WTC11 (cell line): ENCODE data around the gene HSD17B14. TPM values are rescaled to one million over a fixed set of nuclear protein-coding genes. Genes with fewer than 3 reads are reported as not detected.
A peak's percentile ranks its signal among the peaks of the same experiment; 100 is the strongest.

ENCODE experiments used
- ATAC-seq: fragments of 200-7000 bp; cut with Tn5 transposase; 2 replicates; pipeline ENCODE4 v1.10.0; 2021; ENCODE audit warnings: mild to moderate bottlenecking, moderate library complexity
- CTCF ChIA-PET: fragments of 300-600 bp; sonication (Branson Sonifier 250); formaldehyde crosslinking; loops from one replicate; lab custom pipeline; 2021; ENCODE audit warnings: antibody characterized with exemption; lab: Charles Lee
- POLR2A ChIA-PET: fragments of 350-600 bp; sonication (Branson Sonifier 250); formaldehyde crosslinking; loops from one replicate; lab custom pipeline; 2021; ENCODE audit warnings: antibody characterized with exemption; lab: Charles Lee
- DNase-seq: peaks from one replicate; pipeline ENCODE4 v3.0.0; 2021; ENCODE audit warnings: low spot score
- H3K27ac Mint-ChIP-seq: 2 replicates; pipeline ENCODE4 v1.8.0; 2021; ENCODE audit warnings: mixed read lengths
- H3K27me3 Mint-ChIP-seq: 2 replicates; pipeline ENCODE4 v1.8.0; 2021; ENCODE audit warnings: low read depth, mild to moderate bottlenecking, moderate library complexity, mixed read lengths
- H3K36me3 Mint-ChIP-seq: 2 replicates; pipeline ENCODE4 v1.8.0; 2021; ENCODE audit warnings: mixed read lengths
- H3K4me1 Mint-ChIP-seq: 2 replicates; pipeline ENCODE4 v1.8.0; 2022; ENCODE audit warnings: mixed read lengths
- H3K4me3 Mint-ChIP-seq: 2 replicates; pipeline ENCODE4 v1.8.0; 2021; ENCODE audit warnings: mild to moderate bottlenecking, moderate library complexity, mixed read lengths
- H3K9me3 Mint-ChIP-seq: 2 replicates; pipeline ENCODE4 v1.8.0; 2021; ENCODE audit warnings: mixed read lengths
- ATF2 ChIP-seq: sonication (generic); formaldehyde crosslinking; IDR thresholded peaks from 2 replicates; pipeline ENCODE4 v1.8.1; 2022; ENCODE audit warnings: low read depth, missing genetic modification reagents, borderline replicate concordance
- CBFB ChIP-seq: sonication (generic); formaldehyde crosslinking; IDR thresholded peaks from 2 replicates; pipeline ENCODE4 v1.8.1; 2022; ENCODE audit warnings: mild to moderate bottlenecking, low read depth, missing genetic modification reagents
- CREB1 ChIP-seq: sonication (generic); formaldehyde crosslinking; IDR thresholded peaks from 2 replicates; pipeline ENCODE4 v1.8.0; 2023; ENCODE audit warnings: mild to moderate bottlenecking, missing genetic modification reagents
- E2F1 ChIP-seq: sonication (generic); formaldehyde crosslinking; IDR thresholded peaks from 2 replicates; pipeline ENCODE4 v1.8.0; 2022; ENCODE audit warnings: mild to moderate bottlenecking, missing genetic modification reagents
- ETV6 ChIP-seq: sonication (generic); formaldehyde crosslinking; IDR thresholded peaks from 2 replicates; pipeline ENCODE4 v1.8.1; 2022; ENCODE audit warnings: mild to moderate bottlenecking, missing genetic modification reagents
- JUN ChIP-seq: sonication (generic); formaldehyde crosslinking; IDR thresholded peaks from 2 replicates; pipeline ENCODE4 v1.8.0; 2023; ENCODE audit warnings: mild to moderate bottlenecking, missing genetic modification reagents
- NFYB ChIP-seq: sonication (generic); formaldehyde crosslinking; conservative IDR thresholded peaks from 2 replicates; pipeline ENCODE4 v1.8.0; 2022; ENCODE audit warnings: low read depth, missing genetic modification reagents
- NR2C2 ChIP-seq: sonication (generic); formaldehyde crosslinking; IDR thresholded peaks from 2 replicates; pipeline ENCODE4 v1.8.0; 2022; ENCODE audit warnings: mild to moderate bottlenecking, missing genetic modification reagents
- RELA ChIP-seq: sonication (generic); formaldehyde crosslinking; IDR thresholded peaks from 2 replicates; pipeline ENCODE4 v1.8.1; 2022; ENCODE audit warnings: missing genetic modification reagents, mild to moderate bottlenecking, borderline replicate concordance
- RORB ChIP-seq: fragments of 250-450 bp; sonication (Bioruptor Pico); IDR thresholded peaks from 2 replicates; pipeline ENCODE4 v1.9.0; 2021; ENCODE audit warnings: mild to moderate bottlenecking
- SP1 ChIP-seq: sonication (generic); formaldehyde crosslinking; conservative IDR thresholded peaks from 2 replicates; pipeline ENCODE4 v1.8.1; 2022; ENCODE audit warnings: missing genetic modification reagents
- TP53 ChIP-seq: sonication (generic); formaldehyde crosslinking; IDR thresholded peaks from 2 replicates; pipeline ENCODE4 v1.8.1; 2023; ENCODE audit warnings: mild to moderate bottlenecking, missing genetic modification reagents
- ZNF138 ChIP-seq: sonication (generic); formaldehyde crosslinking; conservative IDR thresholded peaks from 2 replicates; pipeline ENCODE4 v1.8.1; 2022; ENCODE audit warnings: mild to moderate bottlenecking, moderate library complexity, missing genetic modification reagents
- ZNF232 ChIP-seq: sonication (generic); formaldehyde crosslinking; IDR thresholded peaks from 2 replicates; pipeline ENCODE4 v1.8.0; 2022; ENCODE audit warnings: mild to moderate bottlenecking, missing genetic modification reagents
- ZNF396 ChIP-seq: fragments of 250-450 bp; sonication (Bioruptor Pico); IDR thresholded peaks from 2 replicates; pipeline ENCODE4 v1.8.0; 2021; ENCODE audit warnings: mild to moderate bottlenecking, moderate library complexity, borderline replicate concordance
- ZNF416 ChIP-seq: fragments of 250-450 bp; sonication (Bioruptor Pico); IDR thresholded peaks from 2 replicates; pipeline ENCODE4 v1.9.0; 2021; ENCODE audit warnings: mild to moderate bottlenecking, inconsistent platforms
- total RNA-seq: library from RNA; stranded (reverse); gene quantifications from 3 replicates; pipeline ENCODE4 v1.2.3, GENCODE V29; 2021
- TF ChIP-seq, protein P1 (sequence below): sonication (generic); formaldehyde crosslinking; IDR thresholded peaks from 2 replicates; pipeline ENCODE4 v1.8.0; 2022; ENCODE audit warnings: mild to moderate bottlenecking, missing genetic modification reagents
- TF ChIP-seq, protein P2 (sequence below): sonication (generic); formaldehyde crosslinking; IDR thresholded peaks from 2 replicates; pipeline ENCODE4 v1.8.0; 2022; ENCODE audit warnings: missing genetic modification reagents
- TF ChIP-seq, protein P3 (sequence below): fragments of 250-450 bp; sonication (Bioruptor Pico); IDR thresholded peaks from 2 replicates; pipeline ENCODE4 v2.1.2; 2022; ENCODE audit warnings: mild to moderate bottlenecking, moderate library complexity
- TF ChIP-seq, protein P4 (sequence below): sonication (generic); formaldehyde crosslinking; IDR thresholded peaks from 2 replicates; pipeline ENCODE4 v1.8.1; 2023; ENCODE audit warnings: mild to moderate bottlenecking, missing genetic modification reagents, moderate library complexity
- TF ChIP-seq, protein P5 (sequence below): fragments of 250-450 bp; sonication (Bioruptor Pico); IDR thresholded peaks from 2 replicates; pipeline ENCODE4 v1.9.0; 2021; ENCODE audit warnings: mild to moderate bottlenecking

The HSD17B14 gene
- total RNA-seq, 1 experiment from 2014 or later: 11.4 TPM

DNA sequence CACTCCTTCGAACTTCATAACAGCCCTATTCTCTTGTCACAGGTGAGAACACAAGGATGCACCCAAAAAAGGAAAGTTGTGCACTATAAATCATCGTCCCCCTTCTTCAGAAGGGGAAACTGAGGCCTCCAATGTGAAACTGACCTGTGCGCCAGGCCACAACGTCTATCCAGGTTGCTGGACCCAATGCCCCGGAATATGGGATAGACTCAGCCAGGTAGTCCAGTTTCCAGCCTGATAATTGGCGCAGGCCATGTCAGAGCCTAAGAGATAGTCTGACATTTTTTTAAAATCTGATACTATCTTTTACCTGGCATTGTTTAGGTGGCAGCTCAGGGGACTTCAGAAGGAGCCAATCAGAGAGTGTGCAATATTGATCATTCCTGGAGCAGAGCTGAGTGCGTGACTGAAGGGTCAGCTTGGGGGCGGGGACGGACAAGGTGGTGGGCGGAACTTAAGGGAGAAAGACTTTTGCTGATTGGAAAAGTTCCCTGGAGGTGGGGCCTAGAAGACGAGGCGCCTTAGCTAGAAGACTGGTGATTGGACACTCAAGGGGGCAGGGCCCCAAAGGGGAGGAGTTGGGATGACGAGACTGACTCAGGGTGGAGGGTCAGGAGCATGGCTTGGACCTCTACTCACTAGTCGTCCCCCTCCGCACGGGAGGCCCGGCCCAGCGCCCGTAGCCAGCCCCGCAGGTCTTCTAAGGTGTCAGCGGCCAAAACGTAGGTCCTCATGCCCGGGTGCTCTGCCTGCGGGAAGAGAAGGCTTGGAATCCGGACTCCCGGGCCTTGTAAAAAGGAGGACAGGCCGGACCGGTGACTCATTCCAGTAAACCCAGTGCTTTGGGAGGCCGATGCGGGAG lies 23.7 kb upstream of the HSD17B14 start:
- peak overlapping the region; percentile 45 for H3K27ac Mint-ChIP-seq
- H3K36me3 Mint-ChIP-seq: peaks cover 3% of the 10 kb centered on the region; the same call in 1 of the 2 replicates
- H3K27me3 Mint-ChIP-seq: no peaks in the 10 kb centered on the region; the same call in none of the 2 replicates
- peak; percentile 82 for DNase-seq
- CTCF ChIA-PET: interaction anchor here (0.9 to 1.1 kb wide), 4 partner anchors 17 to 172 kb away, joined by 3 to 7 read pairs (median 6); partner anchors contain the start of gene CGB2
- TF ChIP-seq SP1 (CRISPR knock-in tag) (peak; percentile 54; the same call in 1 of the 2 replicates), RELA (no peak)
- TF ChIP-seq, all 79 proteins: peak for 1
- H3K9me3 Mint-ChIP-seq: no peaks in the 10 kb centered on the region
- POLR2A ChIA-PET: interaction anchor here (1.1 kb wide), 1 partner anchor 41 kb away, joined by 3 read pairs; no protein-coding TSS in a partner anchor
- peaks cover 10% of the 10 kb centered on the region for H3K4me1 Mint-ChIP-seq
- peak; percentile 77 for ATAC-seq
- H3K4me3 Mint-ChIP-seq: no peak overlapping the region

- Mint-ChIP-seq H3K36me3 (no peaks in the 10 kb centered on the region), H3K27ac (peak overlapping the region; percentile 87; the same call in 1 of the 2 replicates), H3K27me3 (no peaks in the 10 kb centered on the region; the same call in 1 of the 2 replicates), H3K4me1 (peaks cover 10% of the 10 kb centered on the region), H3K4me3 (peak overlapping the region; percentile 50), H3K9me3 (no peaks in the 10 kb centered on the region)
- DNase-seq (peak; percentile 76), ATAC-seq (peak; percentile 43)
- ChIA-PET CTCF (interaction anchor here (0.8 to 1.5 kb wide), 7 partner anchors 14 to 134 kb away, joined by 3 to 10 read pairs (median 7); partner anchors contain the start of genes GYS1 and RUVBL2), POLR2A (interaction anchor here (0.6 to 1.1 kb wide), 4 partner anchors 41 to 1010 kb away, joined by 3 to 4 read pairs (median 4); partner anchors contain the start of gene NUCB1)
- TF ChIP-seq NR2C2 (CRISPR knock-in tag) (no peak), ETV6 (CRISPR knock-in tag) (no peak), TP53 (CRISPR knock-in tag) (no peak), E2F1 (CRISPR knock-in tag) (no peak), CBFB (CRISPR knock-in tag) (no peak), ZNF396 (CRISPR knock-in tag) (no peak), CREB1 (CRISPR knock-in tag) (no peak), ATF2 (CRISPR knock-in tag) (no peak), NFYB (no peak; the same call in 1 of the 2 replicates), ZNF232 (CRISPR knock-in tag) (no peak), RORB (no peak), ZNF416 (CRISPR knock-in tag) (no peak), ZNF138 (CRISPR knock-in tag) (no peak), JUN (no peak)
- TF ChIP-seq, protein P1, sequence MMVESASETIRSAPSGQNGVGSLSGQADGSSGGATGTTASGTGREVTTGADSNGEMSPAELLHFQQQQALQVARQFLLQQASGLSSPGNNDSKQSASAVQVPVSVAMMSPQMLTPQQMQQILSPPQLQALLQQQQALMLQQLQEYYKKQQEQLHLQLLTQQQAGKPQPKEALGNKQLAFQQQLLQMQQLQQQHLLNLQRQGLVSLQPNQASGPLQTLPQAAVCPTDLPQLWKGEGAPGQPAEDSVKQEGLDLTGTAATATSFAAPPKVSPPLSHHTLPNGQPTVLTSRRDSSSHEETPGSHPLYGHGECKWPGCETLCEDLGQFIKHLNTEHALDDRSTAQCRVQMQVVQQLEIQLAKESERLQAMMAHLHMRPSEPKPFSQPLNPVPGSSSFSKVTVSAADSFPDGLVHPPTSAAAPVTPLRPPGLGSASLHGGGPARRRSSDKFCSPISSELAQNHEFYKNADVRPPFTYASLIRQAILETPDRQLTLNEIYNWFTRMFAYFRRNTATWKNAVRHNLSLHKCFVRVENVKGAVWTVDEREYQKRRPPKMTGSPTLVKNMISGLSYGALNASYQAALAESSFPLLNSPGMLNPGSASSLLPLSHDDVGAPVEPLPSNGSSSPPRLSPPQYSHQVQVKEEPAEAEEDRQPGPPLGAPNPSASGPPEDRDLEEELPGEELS (CRISPR knock-in tag): no peak
- TF ChIP-seq, protein P2, sequence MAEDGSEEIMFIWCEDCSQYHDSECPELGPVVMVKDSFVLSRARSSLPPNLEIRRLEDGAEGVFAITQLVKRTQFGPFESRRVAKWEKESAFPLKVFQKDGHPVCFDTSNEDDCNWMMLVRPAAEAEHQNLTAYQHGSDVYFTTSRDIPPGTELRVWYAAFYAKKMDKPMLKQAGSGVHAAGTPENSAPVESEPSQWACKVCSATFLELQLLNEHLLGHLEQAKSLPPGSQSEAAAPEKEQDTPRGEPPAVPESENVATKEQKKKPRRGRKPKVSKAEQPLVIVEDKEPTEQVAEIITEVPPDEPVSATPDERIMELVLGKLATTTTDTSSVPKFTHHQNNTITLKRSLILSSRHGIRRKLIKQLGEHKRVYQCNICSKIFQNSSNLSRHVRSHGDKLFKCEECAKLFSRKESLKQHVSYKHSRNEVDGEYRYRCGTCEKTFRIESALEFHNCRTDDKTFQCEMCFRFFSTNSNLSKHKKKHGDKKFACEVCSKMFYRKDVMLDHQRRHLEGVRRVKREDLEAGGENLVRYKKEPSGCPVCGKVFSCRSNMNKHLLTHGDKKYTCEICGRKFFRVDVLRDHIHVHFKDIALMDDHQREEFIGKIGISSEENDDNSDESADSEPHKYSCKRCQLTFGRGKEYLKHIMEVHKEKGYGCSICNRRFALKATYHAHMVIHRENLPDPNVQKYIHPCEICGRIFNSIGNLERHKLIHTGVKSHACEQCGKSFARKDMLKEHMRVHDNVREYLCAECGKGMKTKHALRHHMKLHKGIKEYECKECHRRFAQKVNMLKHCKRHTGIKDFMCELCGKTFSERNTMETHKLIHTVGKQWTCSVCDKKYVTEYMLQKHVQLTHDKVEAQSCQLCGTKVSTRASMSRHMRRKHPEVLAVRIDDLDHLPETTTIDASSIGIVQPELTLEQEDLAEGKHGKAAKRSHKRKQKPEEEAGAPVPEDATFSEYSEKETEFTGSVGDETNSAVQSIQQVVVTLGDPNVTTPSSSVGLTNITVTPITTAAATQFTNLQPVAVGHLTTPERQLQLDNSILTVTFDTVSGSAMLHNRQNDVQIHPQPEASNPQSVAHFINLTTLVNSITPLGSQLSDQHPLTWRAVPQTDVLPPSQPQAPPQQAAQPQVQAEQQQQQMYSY (CRISPR knock-in tag): no peak
- TF ChIP-seq, protein P3, sequence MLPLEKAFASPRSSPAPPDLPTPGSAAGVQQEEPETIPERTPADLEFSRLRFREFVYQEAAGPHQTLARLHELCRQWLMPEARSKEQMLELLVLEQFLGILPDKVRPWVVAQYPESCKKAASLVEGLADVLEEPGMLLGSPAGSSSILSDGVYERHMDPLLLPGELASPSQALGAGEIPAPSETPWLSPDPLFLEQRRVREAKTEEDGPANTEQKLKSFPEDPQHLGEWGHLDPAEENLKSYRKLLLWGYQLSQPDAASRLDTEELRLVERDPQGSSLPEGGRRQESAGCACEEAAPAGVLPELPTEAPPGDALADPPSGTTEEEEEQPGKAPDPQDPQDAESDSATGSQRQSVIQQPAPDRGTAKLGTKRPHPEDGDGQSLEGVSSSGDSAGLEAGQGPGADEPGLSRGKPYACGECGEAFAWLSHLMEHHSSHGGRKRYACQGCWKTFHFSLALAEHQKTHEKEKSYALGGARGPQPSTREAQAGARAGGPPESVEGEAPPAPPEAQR (CRISPR knock-in tag): no peak
- TF ChIP-seq, protein P4, sequence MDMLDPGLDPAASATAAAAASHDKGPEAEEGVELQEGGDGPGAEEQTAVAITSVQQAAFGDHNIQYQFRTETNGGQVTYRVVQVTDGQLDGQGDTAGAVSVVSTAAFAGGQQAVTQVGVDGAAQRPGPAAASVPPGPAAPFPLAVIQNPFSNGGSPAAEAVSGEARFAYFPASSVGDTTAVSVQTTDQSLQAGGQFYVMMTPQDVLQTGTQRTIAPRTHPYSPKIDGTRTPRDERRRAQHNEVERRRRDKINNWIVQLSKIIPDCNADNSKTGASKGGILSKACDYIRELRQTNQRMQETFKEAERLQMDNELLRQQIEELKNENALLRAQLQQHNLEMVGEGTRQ (CRISPR knock-in tag): no peak
- TF ChIP-seq, protein P5, sequence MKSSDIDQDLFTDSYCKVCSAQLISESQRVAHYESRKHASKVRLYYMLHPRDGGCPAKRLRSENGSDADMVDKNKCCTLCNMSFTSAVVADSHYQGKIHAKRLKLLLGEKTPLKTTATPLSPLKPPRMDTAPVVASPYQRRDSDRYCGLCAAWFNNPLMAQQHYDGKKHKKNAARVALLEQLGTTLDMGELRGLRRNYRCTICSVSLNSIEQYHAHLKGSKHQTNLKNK (CRISPR knock-in tag): no peak
These were observed 22.9 kb upstream of the HSD17B14 start for GRCh38 chr19:48858984-48859710.
